Prostate gland (tissue), 2 donors: Measurements from ENCODE around the gene ADARB1.

Experiments
- POLR2A ChIP-seq: fragments of 450-650 bp; IDR thresholded peaks from one replicate; pipeline ENCODE4 v1.6.1; 2016; ENCODE audit warnings: antibody characterized with exemption, mild to moderate bottlenecking
- TF ChIP-seq, protein P1 (sequence below), 4 experiments: fragments of 200-600 bp in 2 of 4; fragments of 450-650 bp in 2 of 4; sonication (generic) in 2 of 4; IDR thresholded peaks; 1 replicate in 3 of 4; 2 replicates in 1 of 4; pipeline ENCODE4 v1.5.1; 2016 to 2019; ENCODE audit warnings: antibody characterized with exemption in 4 of 4, mild to moderate bottlenecking in 2 of 4, moderate library complexity in 2 of 4

DNA sequence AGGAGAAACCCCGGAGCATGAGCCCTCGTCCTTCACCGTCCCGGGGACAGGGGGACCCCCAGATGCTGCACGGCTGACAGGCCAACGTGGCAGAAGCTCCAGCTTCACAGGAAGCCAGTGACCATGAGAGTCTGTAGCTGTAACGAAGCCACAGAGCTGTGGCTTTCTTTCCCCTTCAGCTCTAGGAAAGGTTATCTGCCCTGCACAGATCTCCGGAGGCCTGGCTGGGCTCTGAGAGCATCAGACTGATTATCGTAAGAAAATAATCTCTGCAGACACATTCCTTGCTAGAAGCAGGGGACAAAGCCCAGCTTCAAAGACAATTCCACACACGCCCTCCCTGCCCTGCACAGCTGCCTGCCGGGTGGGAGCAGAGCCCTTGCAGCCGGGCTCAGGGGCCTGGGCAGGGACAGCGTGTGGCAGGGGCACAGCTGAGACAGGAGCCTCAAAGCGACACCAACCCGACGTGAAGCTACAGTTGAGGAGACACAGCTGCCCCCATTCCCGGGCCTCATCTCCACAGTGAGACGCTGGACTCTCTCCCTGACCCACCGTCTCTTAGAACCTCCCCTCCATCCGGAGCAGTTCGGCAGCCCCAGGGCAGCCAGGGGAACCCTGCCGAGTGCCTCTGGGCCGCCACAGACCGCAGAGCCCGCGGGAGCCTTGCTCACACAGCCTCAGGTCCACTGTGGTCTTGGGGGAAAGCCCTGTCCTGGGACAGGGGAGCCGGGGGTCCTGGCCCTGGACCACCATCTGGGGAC is 182.7 kb downstream of the ADARB1 start:
- TF ChIP-seq, protein P1, sequence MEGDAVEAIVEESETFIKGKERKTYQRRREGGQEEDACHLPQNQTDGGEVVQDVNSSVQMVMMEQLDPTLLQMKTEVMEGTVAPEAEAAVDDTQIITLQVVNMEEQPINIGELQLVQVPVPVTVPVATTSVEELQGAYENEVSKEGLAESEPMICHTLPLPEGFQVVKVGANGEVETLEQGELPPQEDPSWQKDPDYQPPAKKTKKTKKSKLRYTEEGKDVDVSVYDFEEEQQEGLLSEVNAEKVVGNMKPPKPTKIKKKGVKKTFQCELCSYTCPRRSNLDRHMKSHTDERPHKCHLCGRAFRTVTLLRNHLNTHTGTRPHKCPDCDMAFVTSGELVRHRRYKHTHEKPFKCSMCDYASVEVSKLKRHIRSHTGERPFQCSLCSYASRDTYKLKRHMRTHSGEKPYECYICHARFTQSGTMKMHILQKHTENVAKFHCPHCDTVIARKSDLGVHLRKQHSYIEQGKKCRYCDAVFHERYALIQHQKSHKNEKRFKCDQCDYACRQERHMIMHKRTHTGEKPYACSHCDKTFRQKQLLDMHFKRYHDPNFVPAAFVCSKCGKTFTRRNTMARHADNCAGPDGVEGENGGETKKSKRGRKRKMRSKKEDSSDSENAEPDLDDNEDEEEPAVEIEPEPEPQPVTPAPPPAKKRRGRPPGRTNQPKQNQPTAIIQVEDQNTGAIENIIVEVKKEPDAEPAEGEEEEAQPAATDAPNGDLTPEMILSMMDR (IDR thresholded peaks at IDR 0.05): no peak
- TF ChIP-seq POLR2A: no peak
